ENCODE results near the gene SELP.

- TF ChIP-seq CTCF (IDR thresholded peaks at IDR 0.05): no peak
- no peak for TF ChIP-seq POLR2A (IDR thresholded peaks at IDR 0.05)
Measured at GRCh38 chr1:169565335-169566271, 64.3 kb downstream of the SELP start.
